HG03460 (cell line): Measurements from ENCODE around the gene PHF19.

ENCODE experiments used
- ATAC-seq: cut with Tn5 transposase; IDR thresholded peaks from one replicate; pipeline ENCODE4 v1.9.1; 2021; ENCODE audit not compliant: unreplicated experiment

PHF19 gene

GRCh38 chr9:120815075-120815474 lies 61.9 kb downstream of the PHF19 start:
- no peak for ATAC-seq

DNA sequence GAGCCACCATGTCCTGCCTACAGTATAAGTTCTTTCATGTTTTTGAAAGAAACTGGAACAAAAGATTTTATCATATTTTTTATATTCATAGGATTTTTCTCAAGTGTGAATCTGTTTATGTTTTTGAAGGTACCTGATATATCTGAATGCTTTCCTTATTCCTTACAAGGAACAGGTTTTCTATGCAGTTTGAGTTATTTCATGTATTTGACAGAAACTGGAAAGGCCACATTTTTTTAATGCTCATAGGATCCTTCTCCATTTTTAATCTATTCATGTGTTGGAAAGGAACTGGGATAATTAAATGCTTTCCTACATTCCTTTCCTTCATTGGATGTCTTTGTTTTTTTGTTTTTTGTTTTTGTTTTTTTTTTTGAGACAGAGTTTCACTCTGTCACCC lies 68.1 kb downstream of the PHF19 start:
- ATAC-seq = no peak

DNA sequence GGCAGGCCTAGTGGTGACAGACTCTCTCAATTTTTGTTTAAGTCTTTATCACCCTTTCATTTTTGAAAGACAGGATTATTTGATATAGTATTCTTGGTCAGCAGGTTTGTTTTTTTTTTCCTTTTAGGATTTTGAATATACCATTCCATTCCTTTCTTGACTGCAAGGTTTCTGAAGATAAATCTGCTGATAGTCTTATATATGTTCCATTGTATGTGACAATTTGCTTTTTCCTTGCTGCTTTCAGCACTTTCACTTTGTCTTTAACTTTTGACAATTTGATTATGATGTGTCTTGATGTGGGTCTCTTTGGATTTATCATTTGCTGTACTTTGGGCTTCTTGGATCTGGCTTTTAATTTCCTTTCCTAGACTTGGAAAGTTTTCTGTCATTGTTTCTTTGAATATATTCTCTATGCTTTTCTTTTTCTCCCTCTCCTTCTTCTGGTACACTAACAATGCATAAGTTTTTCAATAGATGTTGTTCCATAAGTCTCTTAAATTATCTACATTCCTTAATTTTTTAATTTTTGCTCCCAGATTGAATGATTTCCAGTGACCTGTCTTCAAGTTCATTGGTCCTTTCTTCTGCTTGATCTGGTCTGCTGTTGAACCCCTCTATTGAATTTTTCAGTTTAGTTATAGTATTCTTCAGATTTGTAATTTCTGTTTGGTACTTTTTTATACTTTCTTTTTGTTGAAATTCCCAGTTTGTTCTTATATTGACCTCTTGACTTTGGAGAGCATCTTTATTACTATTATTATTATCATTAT lies 69.2 kb downstream of the PHF19 start:
- ATAC-seq = no peak
